Testis (tissue), 2 donors: ENCODE measurements around the gene ACADS.

ENCODE experiments used
- CTCF ChIP-seq, 3 experiments: fragments of 450-650 bp in 2 of 3; fragments of 200-600 bp in 1 of 3; sonication (generic) in 1 of 3; IDR thresholded peaks; one replicate each; pipeline ENCODE4 v1.5.1; 2016 to 2019; ENCODE audit warnings: antibody characterized with exemption in 3 of 3, mild to moderate bottlenecking in 2 of 3, moderate library complexity in 1 of 3
- POLR2A ChIP-seq: fragments of 450-650 bp; IDR thresholded peaks from one replicate; pipeline ENCODE4 v1.6.1; 2017; ENCODE audit warnings: antibody characterized with exemption, mild to moderate bottlenecking, moderate library complexity

- no peak for TF ChIP-seq CTCF (IDR thresholded peaks at IDR 0.05)
- TF ChIP-seq POLR2A: no peak
These were observed 23.6 kb downstream of the ACADS start for GRCh38 chr12:120749256-120749655.
